Stimulated activated CD4-positive, alpha-beta T cell treated with anti-CD3 and anti-CD28 coated beads, Interleukin-1b, Interleukin-23, amount 100 ng/mL, for 48 hours (primary cell): ENCODE data around the gene COX4I1.

Experiments used
- DNase-seq: peaks from one replicate; pipeline ENCODE4 v3.0.0-alpha.2; 2020

Gene COX4I1

GRCh38 chr16:85799497-85800320 is at the start of gene COX4I1, which contains the start of gene EMC8:
Gene COX4I1, plus strand, starts transcription at chr16:85799695. Its CDS starts 1,511 bp downstream, at chr16:85801206.
Gene EMC8, minus strand, starts transcription at chr16:85799544. Its CDS starts 249 bp downstream, at chr16:85799295.
- peak; percentile 94 for DNase-seq

GRCh38 chr16:85749771-85750145 is 49.7 kb upstream of the COX4I1 start:
- no peak for DNase-seq

GRCh38 chr16:85750146-85750826 is 49.2 kb upstream of the COX4I1 start:
- DNase-seq: no peak

- no peak for DNase-seq
These were observed 48.4 kb upstream of the COX4I1 start, which contains the start of gene C16orf74 for GRCh38 chr16:85750827-85751697. Gene C16orf74, minus strand, starts transcription at chr16:85751096. Its CDS starts 15,879 bp downstream, at chr16:85735217.

DNA sequence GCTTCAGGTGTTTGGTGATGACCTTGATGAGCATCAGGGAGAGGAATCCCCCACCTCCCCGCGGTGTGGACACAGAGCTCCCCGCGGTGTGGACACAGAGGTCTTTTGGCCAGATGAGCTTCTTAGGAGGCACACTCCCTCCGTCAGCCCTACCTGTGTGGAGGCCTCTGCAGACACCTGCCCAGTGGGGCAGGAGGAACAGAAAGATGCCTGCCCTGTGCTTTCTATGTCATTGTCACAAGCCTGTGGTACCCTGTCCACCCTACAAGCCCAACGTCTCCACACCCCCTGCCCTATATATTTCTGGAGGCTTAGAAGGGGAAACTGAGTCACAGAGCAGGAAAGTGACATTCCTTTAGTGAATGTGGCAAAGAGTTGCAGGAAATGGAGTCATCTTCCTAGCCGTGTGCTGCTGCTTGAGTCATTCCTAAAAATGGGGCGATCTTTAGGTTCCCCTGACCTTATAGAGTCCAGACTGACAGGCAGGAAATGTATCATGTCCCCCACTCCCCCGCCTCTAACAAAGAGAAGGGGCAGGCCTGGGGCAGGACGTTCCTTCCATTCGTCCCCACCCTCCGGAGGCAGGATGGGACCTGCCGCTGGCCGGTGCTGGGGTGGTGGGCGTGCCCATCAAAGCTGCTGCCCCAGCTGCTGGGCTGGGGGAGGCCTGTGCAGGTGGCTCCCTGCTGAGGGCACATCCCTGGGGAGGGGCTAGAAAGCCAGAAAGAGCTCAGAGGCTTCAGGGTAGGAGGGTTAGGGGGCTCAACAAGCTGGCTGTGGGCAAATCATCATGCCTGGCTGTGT is 47.6 kb upstream of the COX4I1 start:
- DNase-seq: no peak

- DNase-seq: no peak
These were observed 46.7 kb upstream of the COX4I1 start for GRCh38 chr16:85752511-85753420.

DNA sequence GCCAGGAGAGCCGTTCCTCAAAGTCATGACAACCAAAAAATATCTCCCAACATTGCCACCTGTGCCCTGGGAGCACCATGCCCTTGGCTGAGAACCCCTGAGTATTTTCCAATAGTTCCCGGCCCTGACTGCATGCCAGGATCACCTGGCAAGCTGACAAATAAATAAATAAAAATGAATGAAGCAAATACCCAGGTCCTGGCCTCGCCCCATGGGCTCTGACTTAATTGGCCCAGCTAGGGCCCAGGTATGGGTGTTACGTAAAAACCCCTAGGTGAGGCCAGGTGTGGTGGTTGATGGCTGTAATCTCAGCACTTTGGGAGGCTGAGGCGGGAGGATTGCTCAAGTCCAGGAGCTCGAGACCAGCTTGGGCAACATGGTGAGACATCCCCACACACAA is 45.9 kb upstream of the COX4I1 start:
- DNase-seq: no peak

- DNase-seq: no peak
These were observed 45.5 kb upstream of the COX4I1 start for GRCh38 chr16:85753976-85754375.

GRCh38 chr16:85754413-85754812 is 45.1 kb upstream of the COX4I1 start:
- DNase-seq: no peak

- no peak for DNase-seq
These were observed 43.3 kb upstream of the COX4I1 start for GRCh38 chr16:85755929-85756768.

DNA sequence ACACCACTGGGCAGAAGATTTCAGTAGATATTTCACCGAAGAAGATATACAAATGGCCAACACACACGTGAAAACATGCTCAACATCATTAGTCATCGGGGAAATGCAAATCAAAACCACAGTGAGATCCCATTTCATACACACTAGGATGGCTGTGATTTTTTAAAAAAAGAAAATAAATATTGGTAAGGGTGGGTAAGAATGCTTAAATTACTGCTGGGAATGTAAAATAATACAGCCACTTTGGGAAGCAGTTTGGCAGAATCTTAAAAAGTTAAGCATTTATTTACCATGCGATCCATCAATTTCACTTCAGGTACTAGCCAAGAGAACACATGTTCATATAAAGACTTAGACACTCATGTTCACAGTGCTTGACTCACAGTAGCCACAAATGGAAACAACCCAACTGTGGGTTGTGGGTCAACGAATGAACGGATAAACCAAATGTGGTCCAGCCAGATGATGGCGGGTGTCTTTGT is 42.1 kb upstream of the COX4I1 start:
- peak; percentile 29 for DNase-seq

GRCh38 chr16:85759136-85759535 is 40.4 kb upstream of the COX4I1 start:
- DNase-seq: no peak

GRCh38 chr16:85759631-85760419 is 39.7 kb upstream of the COX4I1 start:
- no peak for DNase-seq

DNA sequence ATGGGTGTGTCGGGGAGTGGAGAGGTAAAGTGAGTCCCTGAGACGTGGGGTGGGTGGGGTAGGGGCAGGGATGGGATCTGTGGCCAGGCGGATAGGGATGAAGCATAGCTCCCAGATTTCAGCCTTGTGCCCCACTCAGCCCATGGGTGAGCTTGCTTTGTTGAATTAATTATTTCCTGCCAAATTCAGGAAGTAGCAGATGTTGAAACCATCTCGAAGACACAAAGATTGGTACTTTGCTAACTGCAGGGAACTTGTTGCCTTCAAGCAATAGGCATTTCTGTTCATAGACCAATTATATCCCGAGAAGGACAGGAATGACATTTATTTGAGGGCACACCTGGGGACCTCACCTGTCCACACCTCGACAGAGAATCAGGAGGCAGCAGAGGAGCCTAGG is 37.6 kb upstream of the COX4I1 start:
- DNase-seq: no peak

GRCh38 chr16:85762970-85763369 is 36.5 kb upstream of the COX4I1 start:
- DNase-seq: no peak

- no peak for DNase-seq
These were observed 35.9 kb upstream of the COX4I1 start for GRCh38 chr16:85763616-85764015.

DNA sequence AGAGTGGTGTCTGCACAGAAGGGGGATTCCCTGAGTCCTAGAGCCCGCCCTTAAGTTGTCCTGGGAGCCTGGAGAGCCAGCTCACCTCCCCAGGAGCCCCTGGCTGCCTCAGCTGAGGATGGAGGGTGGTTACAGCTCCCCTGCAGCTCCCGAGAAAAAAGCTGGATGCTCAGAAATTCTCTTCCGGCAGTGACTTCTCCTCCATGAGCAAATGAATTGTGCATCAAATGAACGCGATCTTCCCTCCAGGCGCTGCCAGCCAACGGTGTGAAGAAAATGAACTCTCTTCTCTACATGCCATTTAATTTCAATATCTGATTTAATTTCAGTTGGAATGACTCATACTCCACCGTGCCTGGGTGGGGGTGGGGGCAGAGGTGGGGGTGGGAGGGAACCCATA is 34.3 kb upstream of the COX4I1 start:
- DNase-seq: no peak

- no peak for DNase-seq
These were observed 33.7 kb upstream of the COX4I1 start for GRCh38 chr16:85765767-85766166.

DNA sequence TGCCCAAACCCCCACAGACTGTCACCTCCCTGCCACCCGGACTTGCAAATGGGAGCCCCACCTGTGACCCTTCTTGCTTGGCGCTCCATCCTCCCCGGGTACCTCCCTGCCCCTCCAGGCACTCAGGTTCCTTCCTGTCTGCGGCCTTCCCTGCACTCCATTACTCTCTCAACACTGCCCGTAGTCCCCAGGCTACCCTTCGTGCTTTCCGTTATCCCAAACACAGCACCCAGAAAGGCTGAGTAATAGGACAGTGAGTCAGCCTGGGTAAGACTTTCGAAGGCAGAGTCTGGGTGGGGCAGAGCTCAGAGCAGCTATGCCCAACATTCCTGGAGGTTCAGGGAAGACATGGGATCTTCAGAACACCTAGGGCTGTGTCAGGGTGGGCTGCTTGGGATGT is 32.0 kb upstream of the COX4I1 start:
- DNase-seq: no peak
